WTC11 (cell line): ENCODE data around the gene IPPK. TPM values are rescaled to one million over a fixed set of nuclear protein-coding genes. Genes with fewer than 3 reads are reported as not detected.

Source experiments
- ATAC-seq: fragments of 200-7000 bp; cut with Tn5 transposase; 2 replicates; pipeline ENCODE4 v1.10.0; 2021; ENCODE audit warnings: mild to moderate bottlenecking, moderate library complexity
- CTCF ChIA-PET: fragments of 300-600 bp; sonication (Branson Sonifier 250); formaldehyde crosslinking; loops from one replicate; lab custom pipeline; 2021; ENCODE audit warnings: antibody characterized with exemption; lab: Charles Lee
- POLR2A ChIA-PET: fragments of 350-600 bp; sonication (Branson Sonifier 250); formaldehyde crosslinking; loops from one replicate; lab custom pipeline; 2021; ENCODE audit warnings: antibody characterized with exemption; lab: Charles Lee
- DNase-seq: peaks from one replicate; pipeline ENCODE4 v3.0.0; 2021; ENCODE audit warnings: low spot score
- H3K27ac Mint-ChIP-seq: 2 replicates; pipeline ENCODE4 v1.8.0; 2021; ENCODE audit warnings: mixed read lengths
- H3K27me3 Mint-ChIP-seq: 2 replicates; pipeline ENCODE4 v1.8.0; 2021; ENCODE audit warnings: low read depth, mild to moderate bottlenecking, moderate library complexity, mixed read lengths
- H3K36me3 Mint-ChIP-seq: 2 replicates; pipeline ENCODE4 v1.8.0; 2021; ENCODE audit warnings: mixed read lengths
- H3K4me1 Mint-ChIP-seq: 2 replicates; pipeline ENCODE4 v1.8.0; 2022; ENCODE audit warnings: mixed read lengths
- H3K4me3 Mint-ChIP-seq: 2 replicates; pipeline ENCODE4 v1.8.0; 2021; ENCODE audit warnings: mild to moderate bottlenecking, moderate library complexity, mixed read lengths
- H3K9me3 Mint-ChIP-seq: 2 replicates; pipeline ENCODE4 v1.8.0; 2021; ENCODE audit warnings: mixed read lengths
- AFF4 ChIP-seq: sonication (generic); formaldehyde crosslinking; IDR thresholded peaks from 2 replicates; pipeline ENCODE4 v1.8.1; 2023; ENCODE audit warnings: mild to moderate bottlenecking, missing genetic modification reagents, borderline replicate concordance
- AR ChIP-seq: fragments of 250-450 bp; sonication (Bioruptor Pico); IDR thresholded peaks from 2 replicates; pipeline ENCODE4 v1.9.0; 2021; ENCODE audit warnings: mild to moderate bottlenecking
- ATF1 ChIP-seq: sonication (generic); formaldehyde crosslinking; IDR thresholded peaks from 2 replicates; pipeline ENCODE4 v1.8.1; 2023; ENCODE audit warnings: mild to moderate bottlenecking, moderate library complexity, missing genetic modification reagents
- CTCF ChIP-seq: fragments of 200-600 bp; IDR thresholded peaks from 2 replicates; pipeline ENCODE4 v1.8.0; 2022; ENCODE audit warnings: antibody characterized with exemption
- GRHL2 ChIP-seq: fragments of 250-450 bp; sonication (Bioruptor Pico); IDR thresholded peaks from 2 replicates; pipeline ENCODE4 v1.8.0; 2022; ENCODE audit warnings: mild to moderate bottlenecking, moderate library complexity; ENCODE audit not compliant: insufficient replicate concordance, severe bottlenecking
- IRF2 ChIP-seq: sonication (generic); formaldehyde crosslinking; IDR thresholded peaks from 2 replicates; pipeline ENCODE4 v1.8.0; 2022; ENCODE audit warnings: low read depth, missing genetic modification reagents, borderline replicate concordance
- MLX ChIP-seq: sonication (generic); formaldehyde crosslinking; IDR thresholded peaks from 2 replicates; pipeline ENCODE4 v1.8.1; 2023; ENCODE audit warnings: mild to moderate bottlenecking, missing genetic modification reagents, moderate library complexity
- MXD4 ChIP-seq: fragments of 250-450 bp; sonication (Bioruptor Pico); IDR thresholded peaks from 2 replicates; pipeline ENCODE4 v1.8.0; 2021; ENCODE audit warnings: mild to moderate bottlenecking, moderate library complexity, borderline replicate concordance
- MYBL2 ChIP-seq: sonication (generic); formaldehyde crosslinking; IDR thresholded peaks from 2 replicates; pipeline ENCODE4 v1.8.1; 2023; ENCODE audit warnings: mild to moderate bottlenecking, moderate library complexity, missing genetic modification reagents
- NR3C1 ChIP-seq: sonication (generic); formaldehyde crosslinking; conservative IDR thresholded peaks from 2 replicates; pipeline ENCODE4 v1.8.1; 2023; ENCODE audit warnings: low read depth, mild to moderate bottlenecking, missing genetic modification reagents
- SMAD3 ChIP-seq: sonication (generic); formaldehyde crosslinking; IDR thresholded peaks from 2 replicates; pipeline ENCODE4 v1.8.0; 2022; ENCODE audit warnings: missing genetic modification reagents, mild to moderate bottlenecking, borderline replicate concordance
- STAT6 ChIP-seq: sonication (generic); formaldehyde crosslinking; conservative IDR thresholded peaks from 2 replicates; pipeline ENCODE4 v1.8.1; 2023; ENCODE audit warnings: mild to moderate bottlenecking, low read depth, missing genetic modification reagents, moderate library complexity
- ZNF263 ChIP-seq: sonication (generic); formaldehyde crosslinking; IDR thresholded peaks from 2 replicates; pipeline ENCODE4 v1.8.1; 2022; ENCODE audit warnings: low read depth, mild to moderate bottlenecking, moderate library complexity, missing genetic modification reagents
- ZNF281 ChIP-seq: sonication (generic); formaldehyde crosslinking; IDR thresholded peaks from 2 replicates; pipeline ENCODE4 v1.8.0; 2023; ENCODE audit warnings: mild to moderate bottlenecking, missing genetic modification reagents
- ZNF317 ChIP-seq: sonication (generic); formaldehyde crosslinking; IDR thresholded peaks from 2 replicates; pipeline ENCODE4 v1.8.1; 2023; ENCODE audit warnings: low read depth, mild to moderate bottlenecking, moderate library complexity, missing genetic modification reagents, borderline replicate concordance
- ZNF425 ChIP-seq: fragments of 250-450 bp; sonication (Bioruptor Pico); conservative IDR thresholded peaks from 2 replicates; pipeline ENCODE4 v1.9.0; 2021; ENCODE audit warnings: mild to moderate bottlenecking
- total RNA-seq: library from RNA; stranded (reverse); gene quantifications from 3 replicates; pipeline ENCODE4 v1.2.3, GENCODE V29; 2021

The IPPK gene
- total RNA-seq, 1 experiment from 2014 or later: 8.6 TPM

- TF ChIP-seq IRF2 (CRISPR knock-in tag): no peak
- no peak for TF ChIP-seq AFF4 (CRISPR knock-in tag)
- no peak for TF ChIP-seq AR (CRISPR knock-in tag)
- no peak for TF ChIP-seq ATF1
- TF ChIP-seq SMAD3 (CRISPR knock-in tag): no peak
- no peak for TF ChIP-seq NR3C1 (CRISPR knock-in tag)
- no peak for TF ChIP-seq GRHL2
- TF ChIP-seq STAT6 (CRISPR knock-in tag): no peak
- TF ChIP-seq MYBL2 (CRISPR knock-in tag): no peak
- TF ChIP-seq ZNF281: no peak
- TF ChIP-seq CTCF: no peak
- no peak for TF ChIP-seq ZNF263 (CRISPR knock-in tag)
- TF ChIP-seq MLX: no peak
- TF ChIP-seq ZNF425 (CRISPR knock-in tag): no peak
- TF ChIP-seq ZNF317 (CRISPR knock-in tag): no peak
- TF ChIP-seq MXD4 (CRISPR knock-in tag): no peak
- TF ChIP-seq, all 79 proteins: peak for 0
- POLR2A ChIA-PET: no interaction called here
- H3K36me3 Mint-ChIP-seq: peaks cover 27% of the 10 kb centered on the region
- H3K9me3 Mint-ChIP-seq: no peaks in the 10 kb centered on the region
- CTCF ChIA-PET: interaction anchor here (1.0 kb wide), 1 partner anchor 78 kb away, joined by 3 read pairs; no protein-coding TSS in a partner anchor
- ATAC-seq (no peak), DNase-seq (no peak)
- H3K4me1 Mint-ChIP-seq: no peaks in the 10 kb centered on the region
- H3K4me3 Mint-ChIP-seq: no peak overlapping the region
- H3K27ac Mint-ChIP-seq: no peak overlapping the region
- no peaks in the 10 kb centered on the region for H3K27me3 Mint-ChIP-seq
These were observed 39.3 kb upstream of the IPPK start for GRCh38 chr9:92709240-92709639.
